Mucosa of descending colon (tissue), 3 donors: ENCODE measurements around the gene AKAP12. TPM values are rescaled to one million over a fixed set of nuclear protein-coding genes. Genes with fewer than 3 reads are reported as not detected.
A peak's percentile ranks its signal among the peaks of the same experiment; 100 is the strongest.

ENCODE experiments used
- ATAC-seq: fragments of 200-7000 bp; cut with Tn5 transposase; one replicate; pipeline ENCODE4 v1.9.1; 2020; ENCODE audit warnings: mild to moderate bottlenecking, moderate library complexity
- DNase-seq, 3 donors: peaks; one replicate each; pipeline ENCODE4 v3.0.0-alpha.2; 2020
- H3K36me3 ChIP-seq: fragments of 200-600 bp; one replicate; pipeline ENCODE4 v1.8.0; 2021; ENCODE audit warnings: low read depth, mild to moderate bottlenecking
- H3K4me1 ChIP-seq: fragments of 200-600 bp; one replicate; pipeline ENCODE4 v1.8.0; 2021; ENCODE audit warnings: low read depth, mild to moderate bottlenecking
- H3K4me3 ChIP-seq: fragments of 200-600 bp; one replicate; pipeline ENCODE4 v1.8.0; 2021; ENCODE audit warnings: mild to moderate bottlenecking
- H3K9me3 ChIP-seq: fragments of 200-600 bp; one replicate; pipeline ENCODE4 v1.8.0; 2021; ENCODE audit warnings: mild to moderate bottlenecking
- CTCF ChIP-seq: fragments of 200-600 bp; IDR thresholded peaks from one replicate; pipeline ENCODE4 v1.8.0; 2022; ENCODE audit warnings: antibody characterized with exemption, mild to moderate bottlenecking
- intact Hi-C, 2 donors: fragments of 100-400 bp; cut with DNase I in 1 of 2; cut with micrococcal nuclease in 1 of 2; formaldehyde crosslinking; loops; one replicate each; pipeline versions ENCODE4 v1.11.0 to v1.11.1; 2022; cut with DNase I, micrococcal nuclease
- total RNA-seq, 3 donors: library from RNA; stranded (reverse); fragmentation: NEBNext Ultra II Directional in 2 of 3; extraction: Animal tissue kit (Norgen Biotek cat#: 25700) in 2 of 3; gene quantifications; one replicate each; pipeline versions ENCODE4 v1.2.1 to v1.2.4, GENCODE V29; 2021 to 2023
- donor health status: DM: no; HTN: no; CAD: no; lungs with moderate emphysema.
- donor health status: DM: no; HTN: no; CAD: no.
- donor health status: DM: no; HTN: yes; CAD: no.

The AKAP12 gene
- total RNA-seq, 3 donors from 2014 or later, result 6.3 to 192 (median 15.3) TPM

- Histone ChIP-seq H3K9me3 (peaks cover under 1% of the 10 kb centered on the region), H3K4me1 (no peaks in the 10 kb centered on the region), H3K36me3 (no peaks in the 10 kb centered on the region), H3K4me3 (no peak overlapping the region)
- no peak for ATAC-seq
- no peak for TF ChIP-seq CTCF
- intact Hi-C loops, result no loop called here
- DNase-seq, result no peak
Observed at GRCh38 chr6:151205721-151206600, 33.8 kb upstream of the AKAP12 start.

GRCh38 chr6:151207674-151208073, 32.1 kb upstream of the AKAP12 start:
- intact Hi-C loops, result no loop called here
- no peak for DNase-seq
- Histone ChIP-seq H3K4me1 (no peaks in the 10 kb centered on the region), H3K4me3 (no peak overlapping the region), H3K36me3 (no peaks in the 10 kb centered on the region), H3K9me3 (peaks cover 4% of the 10 kb centered on the region)
- no peak for TF ChIP-seq CTCF
- ATAC-seq, result no peak

- intact Hi-C loops, result no loop called here
- no peak overlapping the region for H3K4me3 ChIP-seq
- no peaks in the 10 kb centered on the region for H3K36me3 ChIP-seq
- peaks cover 4% of the 10 kb centered on the region for H3K9me3 ChIP-seq
- DNase-seq (no peak), ATAC-seq (peak; percentile 54)
- no peak for TF ChIP-seq CTCF
- H3K4me1 ChIP-seq, result no peaks in the 10 kb centered on the region
Observed at GRCh38 chr6:151209071-151209831, 30.5 kb upstream of the AKAP12 start.

GRCh38 chr6:151211075-151211474, 28.7 kb upstream of the AKAP12 start:
- intact Hi-C loops, result no loop called here
- H3K4me1 ChIP-seq, result no peaks in the 10 kb centered on the region
- ATAC-seq, result no peak

GRCh38 chr6:151213352-151213751, 26.4 kb upstream of the AKAP12 start:
- intact Hi-C loops, result no loop called here
- Histone ChIP-seq H3K4me3 (no peak overlapping the region), H3K4me1 (no peaks in the 10 kb centered on the region), H3K9me3 (peaks cover 4% of the 10 kb centered on the region), H3K36me3 (no peaks in the 10 kb centered on the region)
- no peak for ATAC-seq
- TF ChIP-seq CTCF, result no peak
- DNase-seq, result no peak

More at GRCh38 chr6:151211075-151211474, 28.7 kb upstream of the AKAP12 start:
- H3K36me3 ChIP-seq, result no peaks in the 10 kb centered on the region
- no peak for DNase-seq
- TF ChIP-seq CTCF, result no peak
- peaks cover 4% of the 10 kb centered on the region for H3K9me3 ChIP-seq
- H3K4me3 ChIP-seq, result no peak overlapping the region
